ENCODE results near the gene CYB561D1. TPM values are rescaled to one million over a fixed set of nuclear protein-coding genes. Genes with fewer than 3 reads are reported as not detected.

The CYB561D1 gene
- total and polyA plus RNA-seq, 2 of the 8 experiments (the other 6 are each of a cell fraction or from before 2014, with no cell fraction given) = 3.6 to 3.8 TPM

GRCh38 chr1:109546311-109547109, 52.6 kb downstream of the CYB561D1 start (continued):
- peak; percentile 92 to 95 for TF ChIP-seq RAD21 (IDR thresholded peaks at IDR 0.05 in 1 of 2, conservative IDR thresholded peaks at IDR 0.05 in 1 of 2; ENCODE audit: low read depth in 2 of 2, low read length in 2 of 2)
- TF ChIP-seq CTCF (IDR thresholded peaks at IDR 0.05; ENCODE audit: control extremely low read depth in 1 of 3, insufficient read depth in 1 of 3, low read depth in 1 of 3, low read length in 3 of 3) = peak; percentile 60 to 87 (median 85)
- TF ChIP-seq SIX5 (IDR thresholded peaks at IDR 0.05; ENCODE audit: low read depth, low read length) = no peak
- TF ChIP-seq RBBP5 (IDR thresholded peaks at IDR 0.05; ENCODE audit: borderline replicate concordance, low read depth, low read length) = no peak
- 0 out of 3 replicates have a peak, but pooled peaks of 1 of the 2 experiments have one; percentile 28 for TF ChIP-seq EP300 (IDR thresholded peaks at IDR 0.05; ENCODE audit: borderline replicate concordance in 1 of 2, low read depth in 2 of 2, low read length in 2 of 2)
- TF ChIP-seq JUN (IDR thresholded peaks at IDR 0.05; ENCODE audit: low read depth, low read length) = no peak
- TF ChIP-seq USF2 (IDR thresholded peaks at IDR 0.05; ENCODE audit: low read length) = no peak
- no peak for TF ChIP-seq BRCA1 (IDR thresholded peaks at IDR 0.05; ENCODE audit: low read depth, low read length)
- TF ChIP-seq KDM4A (IDR thresholded peaks at IDR 0.05; ENCODE audit: low read depth, low read length, severe bottlenecking) = no peak
- TF ChIP-seq POLR2AphosphoS5 (IDR thresholded peaks at IDR 0.05; ENCODE audit: low read depth, low read length) = no peak
- TF ChIP-seq SIRT6 (IDR thresholded peaks at IDR 0.05; ENCODE audit: low read length) = no peak
- no peak for TF ChIP-seq SAP30 (IDR thresholded peaks at IDR 0.05; ENCODE audit: insufficient read depth, insufficient replicate concordance, low read length)
- TF ChIP-seq TAF7 (optimal IDR thresholded peaks at IDR 0.05; ENCODE audit: borderline replicate concordance, low read depth, low read length) = no peak
- peak; percentile 97 for TF ChIP-seq YY1 (IDR thresholded peaks at IDR 0.05; ENCODE audit: low read depth, low read length)
- no peak for TF ChIP-seq EGR1 (IDR thresholded peaks at IDR 0.05; ENCODE audit: borderline replicate concordance, low read depth, low read length)
- TF ChIP-seq CBX8 (IDR thresholded peaks at IDR 0.05; ENCODE audit: borderline replicate concordance, low read depth, low read length) = no peak
- TF ChIP-seq POU5F1 (IDR thresholded peaks at IDR 0.05; ENCODE audit: low read depth, low read length) = no peak
- TF ChIP-seq TAF1 (IDR thresholded peaks at IDR 0.05; ENCODE audit: low read depth, low read length) = no peak

All from H1 (cell line).